GM18858 (cell line): ENCODE data around the gene SBF2.

ENCODE experiments used
- ATAC-seq: cut with Tn5 transposase; IDR thresholded peaks from one replicate; pipeline ENCODE4 v1.9.1; 2021; ENCODE audit not compliant: unreplicated experiment

The SBF2 gene

GRCh38 chr11:9825315-9825714, 468.7 kb downstream of the SBF2 start:
- no peak for ATAC-seq

- no peak for ATAC-seq
These were observed 470.1 kb downstream of the SBF2 start for GRCh38 chr11:9823887-9824385.

- no peak for ATAC-seq
These were observed 470.6 kb downstream of the SBF2 start for GRCh38 chr11:9823439-9823838.

GRCh38 chr11:9821008-9821752, 472.8 kb downstream of the SBF2 start:
- ATAC-seq = no peak

- no peak for ATAC-seq
These were observed 473.8 kb downstream of the SBF2 start for GRCh38 chr11:9820260-9820659.

- no peak for ATAC-seq
These were observed 476.8 kb downstream of the SBF2 start for GRCh38 chr11:9817191-9817590.

GRCh38 chr11:9815486-9816136, 478.4 kb downstream of the SBF2 start:
- no peak for ATAC-seq

- no peak for ATAC-seq
These were observed 479.9 kb downstream of the SBF2 start for GRCh38 chr11:9814108-9814507.

GRCh38 chr11:9808943-9809342, 485.1 kb downstream of the SBF2 start:
- no peak for ATAC-seq

GRCh38 chr11:9806946-9807687, 486.9 kb downstream of the SBF2 start:
- no peak for ATAC-seq

GRCh38 chr11:9804419-9804902, 489.6 kb downstream of the SBF2 start:
- ATAC-seq = no peak

- ATAC-seq = no peak
These were observed 490.2 kb downstream of the SBF2 start for GRCh38 chr11:9803685-9804418.

GRCh38 chr11:9802291-9802861, 491.6 kb downstream of the SBF2 start:
- no peak for ATAC-seq

GRCh38 chr11:9799886-9800285, 494.1 kb downstream of the SBF2 start:
- ATAC-seq = no peak

- no peak for ATAC-seq
These were observed 496.7 kb downstream of the SBF2 start for GRCh38 chr11:9797300-9797699.

GRCh38 chr11:9796854-9797253, 497.2 kb downstream of the SBF2 start:
- ATAC-seq = no peak

- ATAC-seq = no peak
These were observed 497.8 kb downstream of the SBF2 start for GRCh38 chr11:9796266-9796665.

GRCh38 chr11:9790703-9791102, 503.3 kb downstream of the SBF2 start:
- ATAC-seq = no peak

- ATAC-seq = no peak
These were observed 504.1 kb downstream of the SBF2 start for GRCh38 chr11:9789910-9790309.

- ATAC-seq = no peak
These were observed 506.0 kb downstream of the SBF2 start for GRCh38 chr11:9787981-9788521.
